ENCODE results near the gene MRPL3.
"Not testable (repeated sequence)": the region's sequence is repeated elsewhere in the genome, so short reads cannot be mapped to it uniquely, and the experiment has no call there.

The MRPL3 gene

DNA sequence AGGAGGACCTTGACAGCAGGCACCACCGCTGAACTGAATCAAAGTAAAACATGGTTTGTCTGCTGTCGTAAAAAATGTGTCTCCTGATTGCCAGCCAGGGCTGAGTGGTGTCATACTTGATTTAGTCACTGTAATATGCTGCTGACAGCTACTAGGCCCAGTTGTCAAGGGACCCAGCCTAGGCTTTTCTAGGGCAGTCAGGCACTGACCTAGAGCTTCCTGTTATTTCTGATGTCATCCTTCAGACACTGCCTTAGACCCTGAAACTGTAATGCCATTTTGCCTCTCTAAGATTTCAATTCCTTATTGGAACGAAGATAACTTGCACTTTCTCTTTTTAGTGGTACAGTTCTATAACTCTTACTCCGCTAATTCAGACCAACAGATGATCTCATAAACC lies 2.6 kb upstream of the MRPL3 start:
- TF ChIP-seq, protein P1, sequence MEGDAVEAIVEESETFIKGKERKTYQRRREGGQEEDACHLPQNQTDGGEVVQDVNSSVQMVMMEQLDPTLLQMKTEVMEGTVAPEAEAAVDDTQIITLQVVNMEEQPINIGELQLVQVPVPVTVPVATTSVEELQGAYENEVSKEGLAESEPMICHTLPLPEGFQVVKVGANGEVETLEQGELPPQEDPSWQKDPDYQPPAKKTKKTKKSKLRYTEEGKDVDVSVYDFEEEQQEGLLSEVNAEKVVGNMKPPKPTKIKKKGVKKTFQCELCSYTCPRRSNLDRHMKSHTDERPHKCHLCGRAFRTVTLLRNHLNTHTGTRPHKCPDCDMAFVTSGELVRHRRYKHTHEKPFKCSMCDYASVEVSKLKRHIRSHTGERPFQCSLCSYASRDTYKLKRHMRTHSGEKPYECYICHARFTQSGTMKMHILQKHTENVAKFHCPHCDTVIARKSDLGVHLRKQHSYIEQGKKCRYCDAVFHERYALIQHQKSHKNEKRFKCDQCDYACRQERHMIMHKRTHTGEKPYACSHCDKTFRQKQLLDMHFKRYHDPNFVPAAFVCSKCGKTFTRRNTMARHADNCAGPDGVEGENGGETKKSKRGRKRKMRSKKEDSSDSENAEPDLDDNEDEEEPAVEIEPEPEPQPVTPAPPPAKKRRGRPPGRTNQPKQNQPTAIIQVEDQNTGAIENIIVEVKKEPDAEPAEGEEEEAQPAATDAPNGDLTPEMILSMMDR (IDR thresholded peaks at IDR 0.05; ENCODE audit: control insufficient read depth, insufficient read depth, low read depth, low read length, missing control alignments), result no peak
- no peak overlapping the region for H3K4me3 ChIP-seq (ENCODE audit: control insufficient read depth, low read depth, low read length)
- DNase-seq (ENCODE audit: low read depth), result no peak

- TF ChIP-seq, protein P1 (IDR thresholded peaks at IDR 0.05; ENCODE audit: control insufficient read depth, insufficient read depth, low read depth, low read length, missing control alignments), result no peak
- peak overlapping the region; percentile 94 for H3K4me3 ChIP-seq (ENCODE audit: control insufficient read depth, low read depth, low read length)
- DNase-seq (ENCODE audit: low read depth), result no peak
These were observed 507 bp upstream of the MRPL3 start for GRCh38 chr3:131503320-131503635.

DNA sequence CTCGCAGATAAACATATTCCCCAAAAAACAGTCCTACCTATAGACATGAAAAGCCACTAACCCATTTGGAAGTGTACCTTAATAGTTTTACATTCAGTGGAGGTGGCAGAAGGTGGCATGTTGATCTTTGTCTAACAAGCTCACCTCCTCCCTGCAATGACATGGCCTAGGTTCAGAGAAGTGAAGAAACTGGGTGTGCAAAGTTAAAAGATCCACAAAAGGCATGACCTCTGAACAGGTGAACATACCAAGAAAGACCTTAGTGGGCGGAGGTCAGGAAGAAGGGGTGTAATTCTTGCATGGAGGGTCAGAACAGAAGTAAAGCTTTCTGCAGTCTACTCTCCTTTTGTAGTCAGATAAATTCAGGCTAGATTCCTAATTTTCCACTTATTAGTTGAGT lies 822 bp downstream of the MRPL3 start:
- peak overlapping the region; percentile 94 for H3K4me3 ChIP-seq (ENCODE audit: control insufficient read depth, low read depth, low read length)
- no peak for DNase-seq (ENCODE audit: low read depth)

DNA sequence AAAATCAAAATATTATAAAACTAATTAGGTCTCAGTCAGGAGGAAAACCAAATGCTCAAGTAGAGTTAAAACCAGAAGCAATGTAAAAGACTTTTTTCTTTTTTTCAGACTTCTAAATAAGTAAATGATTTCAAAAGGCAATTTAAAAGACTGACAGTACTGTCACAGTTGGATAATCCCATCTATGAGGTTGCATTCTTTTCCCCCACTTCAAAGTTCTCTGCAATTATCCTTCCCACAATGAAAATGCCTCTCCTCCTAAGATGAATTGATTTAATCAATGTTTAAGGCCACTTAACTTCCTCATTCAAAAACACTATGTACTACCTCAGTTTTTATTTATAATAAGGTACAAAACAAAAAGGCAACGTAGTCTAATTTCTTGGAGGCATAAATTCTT lies 8.1 kb downstream of the MRPL3 start:
- no peak overlapping the region for H3K4me3 ChIP-seq (ENCODE audit: control insufficient read depth, low read depth, low read length)
- DNase-seq (ENCODE audit: low read depth), result no peak
- TF ChIP-seq, protein P1 (IDR thresholded peaks at IDR 0.05; ENCODE audit: control insufficient read depth, insufficient read depth, low read depth, low read length, missing control alignments), result no peak

More for the DNA sequence above, 822 bp downstream of the MRPL3 start:
- TF ChIP-seq, protein P1 (IDR thresholded peaks at IDR 0.05; ENCODE audit: control insufficient read depth, insufficient read depth, low read depth, low read length, missing control alignments), result no peak

DNA sequence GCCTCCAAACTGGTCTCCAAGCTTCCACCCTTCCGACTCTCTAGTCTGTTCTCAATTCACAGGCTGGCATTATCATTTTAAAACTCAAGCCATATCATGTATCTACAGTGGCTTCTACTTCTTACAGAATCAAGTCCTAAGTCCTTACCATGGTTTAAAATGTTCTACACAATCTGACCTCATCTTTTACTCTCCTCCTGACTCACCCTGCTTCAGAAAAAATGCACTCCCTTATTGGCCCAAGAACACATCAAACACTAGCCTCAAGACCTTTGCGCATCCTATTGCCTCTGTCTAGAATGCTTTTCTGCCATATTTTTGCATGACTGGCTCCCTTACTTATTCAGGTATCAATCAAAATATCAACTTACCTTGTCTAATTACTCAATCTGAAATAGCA lies 11.0 kb downstream of the MRPL3 start:
- no peak overlapping the region for H3K4me3 ChIP-seq (ENCODE audit: control insufficient read depth, low read depth, low read length)
- TF ChIP-seq, protein P1 (IDR thresholded peaks at IDR 0.05; ENCODE audit: control insufficient read depth, insufficient read depth, low read depth, low read length, missing control alignments), result no peak
- DNase-seq (ENCODE audit: low read depth), result no peak

DNA sequence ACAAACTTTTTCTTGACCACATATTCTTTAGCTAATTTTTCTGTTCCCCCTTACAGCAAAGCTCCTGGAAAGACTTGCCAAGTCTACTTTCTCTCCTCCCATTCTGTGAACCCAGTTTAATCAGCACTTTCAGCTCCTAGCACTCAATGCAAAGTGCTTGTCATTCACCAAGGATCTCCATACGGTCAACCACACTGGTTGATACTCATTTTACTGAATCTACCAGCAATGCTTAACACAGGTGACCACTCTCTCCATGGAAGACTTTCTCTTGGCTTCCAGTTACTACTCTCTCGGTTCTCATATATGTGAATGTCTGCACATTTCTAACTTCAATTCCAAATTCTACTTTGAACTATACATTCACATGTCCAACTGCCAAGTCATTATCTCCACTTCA lies 11.7 kb downstream of the MRPL3 start:
- no peak for DNase-seq (ENCODE audit: low read depth)
- H3K4me3 ChIP-seq (ENCODE audit: control insufficient read depth, low read depth, low read length), result no peak overlapping the region
- TF ChIP-seq, protein P1 (IDR thresholded peaks at IDR 0.05; ENCODE audit: control insufficient read depth, insufficient read depth, low read depth, low read length, missing control alignments), result no peak

GRCh38 chr3:131486545-131486944 lies 16.2 kb downstream of the MRPL3 start:
- DNase-seq (ENCODE audit: low read depth); H3K4me3 ChIP-seq (ENCODE audit: control insufficient read depth, low read depth, low read length): not testable (repeated sequence)

Measured in AG09309 (cell line).